Neutrophil (primary cell): ENCODE measurements around the gene BNC2.

ENCODE experiments used
- H3K27ac ChIP-seq: fragments of 200-600 bp; sonication (generic); 2 replicates; pipeline ENCODE4 v1.5.1; 2016; ENCODE audit warnings: mild to moderate bottlenecking, moderate library complexity
- H3K27me3 ChIP-seq: fragments of 200-600 bp; sonication (generic); 2 replicates; pipeline ENCODE4 v1.6.0; 2016; ENCODE audit warnings: mild to moderate bottlenecking
- H3K36me3 ChIP-seq: fragments of 200-600 bp; sonication (generic); 2 replicates; pipeline ENCODE4 v1.5.1; 2017
- H3K4me1 ChIP-seq, 2 experiments: fragments of 200-600 bp in 1 of 2; sonication (generic) in 1 of 2; 1 replicate in 1 of 2; 2 replicates in 1 of 2; pipeline versions ENCODE4 v1.5.1 to v1.6.1; 2013 to 2016; ENCODE audit warnings: low read depth in 1 of 2, low read length in 1 of 2, mild to moderate bottlenecking in 1 of 2, moderate library complexity in 1 of 2; ENCODE audit not compliant: control insufficient read depth in 1 of 2, insufficient read depth in 1 of 2
- H3K4me3 ChIP-seq, 2 experiments: fragments of 200-600 bp in 1 of 2; sonication (generic) in 1 of 2; 1 replicate in 1 of 2; 2 replicates in 1 of 2; pipeline ENCODE4 v1.5.1; 2013 to 2016; ENCODE audit warnings: low read depth in 1 of 2, low read length in 1 of 2, mild to moderate bottlenecking in 1 of 2, moderate library complexity in 1 of 2
- H3K9me3 ChIP-seq: fragments of 200-600 bp; sonication (generic); 2 replicates; pipeline ENCODE4 v1.5.1; 2016
- TF ChIP-seq, protein P1 (sequence below): fragments of 200-600 bp; sonication (generic); IDR thresholded peaks from 2 replicates; pipeline ENCODE4 v1.5.1; 2016; ENCODE audit warnings: antibody characterized with exemption

Gene BNC2

GRCh38 chr9:16811987-16812685, 58.3 kb downstream of the BNC2 start:
- Histone ChIP-seq H3K4me3 (no peak overlapping the region), H3K9me3 (no peaks in the 10 kb centered on the region), H3K36me3 (no peaks in the 10 kb centered on the region), H3K27ac (no peak overlapping the region), H3K4me1 (no peaks in the 10 kb centered on the region), H3K27me3 (no peaks in the 10 kb centered on the region)
- TF ChIP-seq, protein P1, sequence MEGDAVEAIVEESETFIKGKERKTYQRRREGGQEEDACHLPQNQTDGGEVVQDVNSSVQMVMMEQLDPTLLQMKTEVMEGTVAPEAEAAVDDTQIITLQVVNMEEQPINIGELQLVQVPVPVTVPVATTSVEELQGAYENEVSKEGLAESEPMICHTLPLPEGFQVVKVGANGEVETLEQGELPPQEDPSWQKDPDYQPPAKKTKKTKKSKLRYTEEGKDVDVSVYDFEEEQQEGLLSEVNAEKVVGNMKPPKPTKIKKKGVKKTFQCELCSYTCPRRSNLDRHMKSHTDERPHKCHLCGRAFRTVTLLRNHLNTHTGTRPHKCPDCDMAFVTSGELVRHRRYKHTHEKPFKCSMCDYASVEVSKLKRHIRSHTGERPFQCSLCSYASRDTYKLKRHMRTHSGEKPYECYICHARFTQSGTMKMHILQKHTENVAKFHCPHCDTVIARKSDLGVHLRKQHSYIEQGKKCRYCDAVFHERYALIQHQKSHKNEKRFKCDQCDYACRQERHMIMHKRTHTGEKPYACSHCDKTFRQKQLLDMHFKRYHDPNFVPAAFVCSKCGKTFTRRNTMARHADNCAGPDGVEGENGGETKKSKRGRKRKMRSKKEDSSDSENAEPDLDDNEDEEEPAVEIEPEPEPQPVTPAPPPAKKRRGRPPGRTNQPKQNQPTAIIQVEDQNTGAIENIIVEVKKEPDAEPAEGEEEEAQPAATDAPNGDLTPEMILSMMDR: no peak

DNA sequence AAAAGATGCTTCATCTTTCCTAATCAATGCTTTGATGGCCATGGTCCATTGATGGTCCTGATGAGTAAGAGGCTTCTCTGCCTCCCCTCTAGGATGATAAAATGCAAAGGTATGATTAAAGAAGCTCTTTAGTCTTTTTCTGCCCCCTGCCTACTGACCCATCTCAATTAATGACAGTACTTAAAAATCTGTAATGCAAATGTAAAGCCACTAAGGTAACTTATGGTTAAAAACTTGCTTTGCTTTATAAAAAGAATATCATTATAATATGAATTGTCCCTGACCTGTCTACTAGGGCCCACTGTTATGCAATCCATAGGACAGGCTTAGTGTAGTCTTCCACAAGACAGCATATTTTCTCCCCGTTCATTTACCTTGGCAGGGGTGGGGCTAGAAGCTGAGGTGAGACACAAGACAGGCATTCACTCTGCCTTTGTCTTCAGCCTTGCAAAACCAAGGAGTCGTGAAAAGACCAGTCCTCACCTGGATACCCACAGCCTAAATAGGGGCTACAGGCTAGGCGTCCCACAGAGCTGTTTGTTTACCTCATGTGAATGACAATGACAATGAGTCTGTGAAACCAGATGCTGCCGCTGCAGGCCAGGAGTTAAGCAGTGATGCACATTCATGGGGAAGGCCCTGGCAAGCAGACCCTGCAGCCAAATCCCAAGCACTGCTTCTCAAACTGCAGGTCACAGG, 60.4 kb downstream of the BNC2 start:
- no peaks in the 10 kb centered on the region for H3K27me3 ChIP-seq
- TF ChIP-seq, protein P1: no peak
- no peak overlapping the region for H3K27ac ChIP-seq
- H3K9me3 ChIP-seq: no peaks in the 10 kb centered on the region
- no peaks in the 10 kb centered on the region for H3K4me1 ChIP-seq
- H3K4me3 ChIP-seq: no peak overlapping the region
- no peaks in the 10 kb centered on the region for H3K36me3 ChIP-seq

- TF ChIP-seq, protein P1: no peak
- H3K27ac ChIP-seq: no peak overlapping the region
- no peaks in the 10 kb centered on the region for H3K9me3 ChIP-seq
- H3K27me3 ChIP-seq: no peaks in the 10 kb centered on the region
- H3K36me3 ChIP-seq: no peaks in the 10 kb centered on the region
- H3K4me3 ChIP-seq: no peak overlapping the region
- H3K4me1 ChIP-seq: no peaks in the 10 kb centered on the region
These were observed 63.8 kb downstream of the BNC2 start for GRCh38 chr9:16806674-16807073.

GRCh38 chr9:16803648-16804047, 66.8 kb downstream of the BNC2 start:
- Histone ChIP-seq H3K9me3 (no peaks in the 10 kb centered on the region), H3K36me3 (no peaks in the 10 kb centered on the region), H3K27me3 (no peaks in the 10 kb centered on the region), H3K4me3 (no peak overlapping the region), H3K4me1 (no peaks in the 10 kb centered on the region), H3K27ac (no peak overlapping the region)
- TF ChIP-seq, protein P1: no peak

DNA sequence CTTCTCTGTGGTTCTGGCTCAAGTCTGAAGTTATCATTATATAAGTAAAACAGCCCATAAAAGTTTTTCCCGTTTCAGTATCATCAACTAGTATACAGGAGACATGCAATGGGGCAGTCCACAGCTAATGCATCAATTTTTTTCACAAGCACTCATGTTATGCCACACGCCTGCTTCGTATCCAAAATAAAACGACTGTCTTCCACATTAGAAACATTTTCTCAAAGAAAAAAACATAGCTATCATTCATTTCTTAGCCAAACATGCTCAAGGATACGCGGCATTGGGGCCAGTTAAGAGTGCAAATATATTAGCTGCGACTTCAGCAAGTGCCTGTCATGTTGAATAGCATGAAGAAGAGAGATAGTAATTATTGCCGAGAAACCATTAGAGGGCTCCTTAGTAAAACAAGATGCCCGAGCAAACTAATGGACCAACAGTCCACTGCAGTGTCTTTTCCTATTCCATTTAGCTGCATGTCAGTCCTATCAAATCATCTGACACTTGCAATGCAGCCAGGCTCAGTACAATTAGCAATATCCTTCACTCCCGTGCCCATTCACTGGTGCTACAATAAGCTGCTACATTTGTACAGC, 68.5 kb downstream of the BNC2 start:
- Histone ChIP-seq H3K4me1 (no peaks in the 10 kb centered on the region), H3K9me3 (no peaks in the 10 kb centered on the region), H3K27ac (no peak overlapping the region), H3K36me3 (no peaks in the 10 kb centered on the region), H3K4me3 (no peak overlapping the region), H3K27me3 (no peaks in the 10 kb centered on the region)
- TF ChIP-seq, protein P1: no peak
